ENCODE results near the gene ACOX3.

The ACOX3 gene

GRCh38 chr4:8400632-8401325 is 39.7 kb downstream of the ACOX3 start:
- Histone ChIP-seq H3K9ac (ENCODE audit: low read length) (no peak overlapping the region), H3K27me3 (ENCODE audit: control insufficient read depth in 1 of 2, insufficient read depth in 2 of 2, low read length in 2 of 2) (no peaks in the 10 kb centered on the region), H3K9me3 (ENCODE audit: low read length) (no peaks in the 10 kb centered on the region), H3K4me3 (ENCODE audit: low read depth in 1 of 2, low read length in 2 of 2) (no peak overlapping the region), H3K4me1 (ENCODE audit: insufficient read depth, low read length) (peaks cover 21% of the 10 kb centered on the region), H3K36me3 (ENCODE audit: insufficient read depth, low read length) (peaks cover 40% of the 10 kb centered on the region), H3K27ac (ENCODE audit: low read depth, low read length) (no peak overlapping the region)

- H3K9me3 ChIP-seq (ENCODE audit: low read length): no peaks in the 10 kb centered on the region
- no peak overlapping the region for H3K4me3 ChIP-seq (ENCODE audit: low read depth in 1 of 2, low read length in 2 of 2)
- no peak overlapping the region for H3K27ac ChIP-seq (ENCODE audit: low read depth, low read length)
- peaks cover 25% of the 10 kb centered on the region for H3K36me3 ChIP-seq (ENCODE audit: insufficient read depth, low read length)
- H3K9ac ChIP-seq (ENCODE audit: low read length): no peak overlapping the region
- H3K4me1 ChIP-seq (ENCODE audit: insufficient read depth, low read length): peaks cover 28% of the 10 kb centered on the region
- no peaks in the 10 kb centered on the region for H3K27me3 ChIP-seq (ENCODE audit: control insufficient read depth in 1 of 2, insufficient read depth in 2 of 2, low read length in 2 of 2)
Measured at GRCh38 chr4:8399298-8399697, 41.2 kb downstream of the ACOX3 start.

GRCh38 chr4:8398347-8398746 is 42.2 kb downstream of the ACOX3 start:
- Histone ChIP-seq H3K36me3 (ENCODE audit: insufficient read depth, low read length) (peaks cover 17% of the 10 kb centered on the region), H3K4me1 (ENCODE audit: insufficient read depth, low read length) (peaks cover 36% of the 10 kb centered on the region)

GRCh38 chr4:8396762-8397406 is 43.6 kb downstream of the ACOX3 start:
- Histone ChIP-seq H3K27me3 (ENCODE audit: control insufficient read depth in 1 of 2, insufficient read depth in 2 of 2, low read length in 2 of 2) (no peaks in the 10 kb centered on the region), H3K9ac (ENCODE audit: low read length) (no peak overlapping the region), H3K4me3 (ENCODE audit: low read depth in 1 of 2, low read length in 2 of 2) (no peak overlapping the region), H3K9me3 (ENCODE audit: low read length) (no peaks in the 10 kb centered on the region), H3K36me3 (ENCODE audit: insufficient read depth, low read length) (peaks cover 23% of the 10 kb centered on the region), H3K27ac (ENCODE audit: low read depth, low read length) (no peak overlapping the region), H3K4me1 (ENCODE audit: insufficient read depth, low read length) (peaks cover 38% of the 10 kb centered on the region)

More at GRCh38 chr4:8398347-8398746, 42.2 kb downstream of the ACOX3 start:
- Histone ChIP-seq H3K4me3 (ENCODE audit: low read depth in 1 of 2, low read length in 2 of 2) (no peak overlapping the region), H3K9me3 (ENCODE audit: low read length) (no peaks in the 10 kb centered on the region), H3K9ac (ENCODE audit: low read length) (no peak overlapping the region), H3K27ac (ENCODE audit: low read depth, low read length) (no peak overlapping the region), H3K27me3 (ENCODE audit: control insufficient read depth in 1 of 2, insufficient read depth in 2 of 2, low read length in 2 of 2) (no peaks in the 10 kb centered on the region)

- Histone ChIP-seq H3K36me3 (ENCODE audit: insufficient read depth, low read length) (peaks cover 25% of the 10 kb centered on the region), H3K4me3 (ENCODE audit: low read depth in 1 of 2, low read length in 2 of 2) (no peak overlapping the region), H3K9ac (ENCODE audit: low read length) (no peak overlapping the region), H3K27ac (ENCODE audit: low read depth, low read length) (no peak overlapping the region), H3K4me1 (ENCODE audit: insufficient read depth, low read length) (peaks cover 39% of the 10 kb centered on the region), H3K9me3 (ENCODE audit: low read length) (no peaks in the 10 kb centered on the region), H3K27me3 (ENCODE audit: control insufficient read depth in 1 of 2, insufficient read depth in 2 of 2, low read length in 2 of 2) (no peaks in the 10 kb centered on the region)
Measured at GRCh38 chr4:8395504-8396296, 44.8 kb downstream of the ACOX3 start.

- Histone ChIP-seq H3K27ac (ENCODE audit: low read depth, low read length) (peak overlapping the region; percentile 66), H3K36me3 (ENCODE audit: insufficient read depth, low read length) (peaks cover 33% of the 10 kb centered on the region), H3K4me3 (ENCODE audit: low read depth in 1 of 2, low read length in 2 of 2) (peak overlapping the region in 1 of 2 donors; percentile 13), H3K9me3 (ENCODE audit: low read length) (no peaks in the 10 kb centered on the region), H3K9ac (ENCODE audit: low read length) (peak overlapping the region; percentile 0), H3K4me1 (ENCODE audit: insufficient read depth, low read length) (peaks cover 39% of the 10 kb centered on the region), H3K27me3 (ENCODE audit: control insufficient read depth in 1 of 2, insufficient read depth in 2 of 2, low read length in 2 of 2) (no peaks in the 10 kb centered on the region)
Measured at GRCh38 chr4:8394806-8395205, 45.7 kb downstream of the ACOX3 start.

GRCh38 chr4:8394061-8394519 is 46.4 kb downstream of the ACOX3 start:
- no peaks in the 10 kb centered on the region for H3K27me3 ChIP-seq (ENCODE audit: control insufficient read depth in 1 of 2, insufficient read depth in 2 of 2, low read length in 2 of 2)
- H3K4me1 ChIP-seq (ENCODE audit: insufficient read depth, low read length): peaks cover 39% of the 10 kb centered on the region
- H3K27ac ChIP-seq (ENCODE audit: low read depth, low read length): peak overlapping the region; percentile 66
- peaks cover 33% of the 10 kb centered on the region for H3K36me3 ChIP-seq (ENCODE audit: insufficient read depth, low read length)
- no peaks in the 10 kb centered on the region for H3K9me3 ChIP-seq (ENCODE audit: low read length)
- H3K9ac ChIP-seq (ENCODE audit: low read length): peak overlapping the region; percentile 0
- peak overlapping the region in 1 of 2 donors; percentile 13 for H3K4me3 ChIP-seq (ENCODE audit: low read depth in 1 of 2, low read length in 2 of 2)

GRCh38 chr4:8393593-8394038 is 46.9 kb downstream of the ACOX3 start:
- H3K4me3 ChIP-seq (ENCODE audit: low read depth in 1 of 2, low read length in 2 of 2): no peak overlapping the region

GRCh38 chr4:8392591-8393190 is 47.8 kb downstream of the ACOX3 start:
- H3K27ac ChIP-seq (ENCODE audit: low read depth, low read length): no peak overlapping the region
- H3K27me3 ChIP-seq (ENCODE audit: control insufficient read depth in 1 of 2, insufficient read depth in 2 of 2, low read length in 2 of 2): no peaks in the 10 kb centered on the region
- H3K9ac ChIP-seq (ENCODE audit: low read length): no peak overlapping the region
- no peak overlapping the region for H3K4me3 ChIP-seq (ENCODE audit: low read depth in 1 of 2, low read length in 2 of 2)
- peaks cover 39% of the 10 kb centered on the region for H3K4me1 ChIP-seq (ENCODE audit: insufficient read depth, low read length)
- peaks cover 37% of the 10 kb centered on the region for H3K36me3 ChIP-seq (ENCODE audit: insufficient read depth, low read length)
- no peaks in the 10 kb centered on the region for H3K9me3 ChIP-seq (ENCODE audit: low read length)

More at GRCh38 chr4:8393593-8394038, 46.9 kb downstream of the ACOX3 start:
- Histone ChIP-seq H3K36me3 (ENCODE audit: insufficient read depth, low read length) (peaks cover 33% of the 10 kb centered on the region), H3K27me3 (ENCODE audit: control insufficient read depth in 1 of 2, insufficient read depth in 2 of 2, low read length in 2 of 2) (no peaks in the 10 kb centered on the region), H3K4me1 (ENCODE audit: insufficient read depth, low read length) (peaks cover 39% of the 10 kb centered on the region), H3K9ac (ENCODE audit: low read length) (no peak overlapping the region), H3K27ac (ENCODE audit: low read depth, low read length) (peak overlapping the region; percentile 66), H3K9me3 (ENCODE audit: low read length) (no peaks in the 10 kb centered on the region)

- H3K9ac ChIP-seq (ENCODE audit: low read length): no peak overlapping the region
- H3K27ac ChIP-seq (ENCODE audit: low read depth, low read length): peak overlapping the region; percentile 26
- H3K4me3 ChIP-seq (ENCODE audit: low read depth in 1 of 2, low read length in 2 of 2): no peak overlapping the region
- no peaks in the 10 kb centered on the region for H3K27me3 ChIP-seq (ENCODE audit: control insufficient read depth in 1 of 2, insufficient read depth in 2 of 2, low read length in 2 of 2)
- no peaks in the 10 kb centered on the region for H3K9me3 ChIP-seq (ENCODE audit: low read length)
- peaks cover 39% of the 10 kb centered on the region for H3K4me1 ChIP-seq (ENCODE audit: insufficient read depth, low read length)
- H3K36me3 ChIP-seq (ENCODE audit: insufficient read depth, low read length): peaks cover 42% of the 10 kb centered on the region
Measured at GRCh38 chr4:8391972-8392371, 48.6 kb downstream of the ACOX3 start.

- H3K9me3 ChIP-seq (ENCODE audit: low read length): no peaks in the 10 kb centered on the region
- no peak overlapping the region for H3K9ac ChIP-seq (ENCODE audit: low read length)
- peaks cover 51% of the 10 kb centered on the region for H3K36me3 ChIP-seq (ENCODE audit: insufficient read depth, low read length)
- no peaks in the 10 kb centered on the region for H3K27me3 ChIP-seq (ENCODE audit: control insufficient read depth in 1 of 2, insufficient read depth in 2 of 2, low read length in 2 of 2)
- H3K27ac ChIP-seq (ENCODE audit: low read depth, low read length): no peak overlapping the region
- H3K4me1 ChIP-seq (ENCODE audit: insufficient read depth, low read length): peaks cover 39% of the 10 kb centered on the region
- no peak overlapping the region for H3K4me3 ChIP-seq (ENCODE audit: low read depth in 1 of 2, low read length in 2 of 2)
Measured at GRCh38 chr4:8391071-8391470, 49.5 kb downstream of the ACOX3 start.
